Spleen (tissue), 11 donors: ENCODE results near the gene YTHDF2. TPM values are rescaled to one million over a fixed set of nuclear protein-coding genes. Genes with fewer than 3 reads are reported as not detected.

Experiments
- DNase-seq: peaks from one replicate; pipeline ENCODE4 v3.0.0-alpha.2; 2020
- H3K27ac ChIP-seq, 8 donors: fragments of 200-600 bp; sonication (generic) in 7 of 8; 1 replicate in 4 of 8; 2 replicates in 4 of 8; pipeline versions ENCODE4 v1.5.0 to v1.8.0; 2016 to 2021; ENCODE audit warnings: inconsistent platforms in 4 of 8, mild to moderate bottlenecking in 4 of 8, moderate library complexity in 1 of 8
- H3K27me3 ChIP-seq, 7 donors: fragments of 200-600 bp; sonication (generic) in 6 of 7; replicated peaks in 1 of 7; 1 replicate in 4 of 7; 2 replicates in 3 of 7; pipeline versions ENCODE4 v1.5.0 to v1.8.0; 2016 to 2021; ENCODE audit warnings: inconsistent platforms in 3 of 7, mild to moderate bottlenecking in 1 of 7
- H3K36me3 ChIP-seq, 6 donors: fragments of 200-600 bp; sonication (generic) in 5 of 6; 1 replicate in 4 of 6; 2 replicates in 2 of 6; pipeline versions ENCODE4 v1.5.0 to v1.8.0; 2016 to 2021; ENCODE audit warnings: inconsistent platforms in 2 of 6
- H3K4me1 ChIP-seq, 6 donors: fragments of 200-600 bp; sonication (generic) in 5 of 6; 1 replicate in 3 of 6; 2 replicates in 3 of 6; pipeline versions ENCODE4 v1.5.0 to v1.8.0; 2016 to 2021; ENCODE audit warnings: inconsistent platforms in 3 of 6
- H3K4me3 ChIP-seq, 8 donors: fragments of 200-600 bp; sonication (generic) in 7 of 8; 1 replicate in 4 of 8; 2 replicates in 4 of 8; pipeline versions ENCODE4 v1.5.0 to v1.8.0; 2016 to 2021; ENCODE audit warnings: inconsistent platforms in 4 of 8, mild to moderate bottlenecking in 4 of 8, moderate library complexity in 2 of 8
- H3K9me3 ChIP-seq, 8 donors: fragments of 200-600 bp; sonication (generic) in 7 of 8; 1 replicate in 4 of 8; 2 replicates in 4 of 8; pipeline versions ENCODE4 v1.5.0 to v1.8.0; 2016 to 2021; ENCODE audit warnings: inconsistent platforms in 4 of 8
- CTCF ChIP-seq, 11 experiments: fragments of 200-600 bp in 7 of 11; fragments of 450-650 bp in 4 of 11; sonication (generic) in 4 of 11; IDR thresholded peaks in 8 of 11; conservative IDR thresholded peaks in 3 of 11; 1 replicate in 7 of 11; 2 replicates in 4 of 11; pipeline versions ENCODE4 v1.4.0 to v1.8.0; 2016 to 2021; ENCODE audit warnings: antibody characterized with exemption in 11 of 11, inconsistent platforms in 4 of 11, mild to moderate bottlenecking in 1 of 11
- POLR2A ChIP-seq, 3 donors: fragments of 450-650 bp; IDR thresholded peaks; one replicate each; pipeline ENCODE4 v1.5.1; 2017; ENCODE audit warnings: antibody characterized with exemption in 3 of 3, mild to moderate bottlenecking in 1 of 3
- POLR2AphosphoS5 ChIP-seq, 3 donors: sonication (generic); formaldehyde crosslinking; IDR thresholded peaks; one replicate each; pipeline ENCODE4 v1.5.1; 2017; ENCODE audit warnings: antibody characterized with exemption in 3 of 3
- WGBS, 5 donors: extraction: QIAGEN DNeasy Blood & Tissue Kit in 3 of 5; methylation state at CpG; one replicate each; pipeline versions ENCODE4 v1.1.5 to v1.1.7; 2013 to 2018; 5-methylcytosine and 5-hydroxymethylcytosine counted together
- intact Hi-C: fragments of 100-400 bp; cut with DNase I; formaldehyde crosslinking; loops from one replicate; pipeline ENCODE4 v1.15.0; 2023; ENCODE audit warnings: low total_unique reads
- polyA plus RNA-seq, 3 donors: library from polyadenylated mRNA; stranded (reverse); fragments of 200-250 nt; gene quantifications; one replicate each; pipeline ENCODE4 v1.2.1, GENCODE V29; 2013
- total RNA-seq, 7 donors: library from RNA; depleted of rRNA in 3 of 7; stranded (reverse); fragments of >200 nt in 3 of 7; fragmentation: NEBNext Ultra II Directional in 4 of 7; extraction: Animal tissue kit (Norgen Biotek cat#: 25700) in 4 of 7; gene quantifications; one replicate each; pipeline versions ENCODE4 v1.1.0 to v1.2.1, GENCODE V29; 2016 to 2021
- donor health status: healthy with polysubstance abuse.
- donor health status: DM: no; HTN: no; CAD: no; lungs with moderate emphysema.
- donor health status: DM: no; HTN: no; CAD: no.
- donor health status: Bipolar disorder and iron deficiency.
- donor health status: healthy.
- donor health status: DM: no; HTN: no; CAD: no.
- donor health status: DM: yes; HTN: yes; CAD: no.

The YTHDF2 gene
- total and polyA plus RNA-seq, 10 donors: 31.4 to 67.5 (median 57.0) TPM

- 56 to 86% (median 76%) methylated on average over 6 of the region's 6 CpGs for WGBS, 5 donors
- Histone ChIP-seq H3K27ac (peak overlapping the region in 5 of 8 donors; percentile 8 to 73 (median 57)), H3K27me3 (no peaks in the 10 kb centered on the region), H3K9me3 (no peaks in the 10 kb centered on the region), H3K4me3 (no peak overlapping the region), H3K36me3 (no peaks in the 10 kb centered on the region), H3K4me1 (peaks cover 0 to 26% (median 11%) of the 10 kb centered on the region in 6 donors)
- intact Hi-C loops: no loop called here
- no peak for DNase-seq
- no peak for TF ChIP-seq POLR2A (IDR thresholded peaks at IDR 0.05)
- no peak for TF ChIP-seq POLR2AphosphoS5 (IDR thresholded peaks at IDR 0.05)
- no peak for TF ChIP-seq CTCF (IDR thresholded peaks at IDR 0.05 in 8 of 11, conservative IDR thresholded peaks at IDR 0.05 in 3 of 11)
Measured at GRCh38 chr1:28779751-28780408, 43.1 kb downstream of the YTHDF2 start.

- DNase-seq: no peak
- H3K9me3 ChIP-seq: no peaks in the 10 kb centered on the region
- no peak for TF ChIP-seq POLR2A (IDR thresholded peaks at IDR 0.05)
- TF ChIP-seq CTCF (IDR thresholded peaks at IDR 0.05 in 8 of 11, conservative IDR thresholded peaks at IDR 0.05 in 3 of 11): no peak
- TF ChIP-seq POLR2AphosphoS5 (IDR thresholded peaks at IDR 0.05): no peak
- H3K4me3 ChIP-seq: no peak overlapping the region
- H3K4me1 ChIP-seq: peaks cover 0 to 26% (median 9%) of the 10 kb centered on the region in 6 donors
- H3K36me3 ChIP-seq: no peaks in the 10 kb centered on the region
- H3K27ac ChIP-seq: no peak overlapping the region
- intact Hi-C loops: no loop called here
- no peaks in the 10 kb centered on the region for H3K27me3 ChIP-seq
- WGBS, 5 donors: 71 to 86% (median 80%) methylated on average over 11 of the region's 11 CpGs
Measured at GRCh38 chr1:28781305-28781704, 44.6 kb downstream of the YTHDF2 start.

GRCh38 chr1:28782011-28782410, 45.3 kb downstream of the YTHDF2 start:
- Histone ChIP-seq H3K36me3 (no peaks in the 10 kb centered on the region), H3K9me3 (no peaks in the 10 kb centered on the region), H3K4me3 (no peak overlapping the region), H3K27me3 (no peaks in the 10 kb centered on the region), H3K27ac (no peak overlapping the region), H3K4me1 (peaks cover 0 to 26% (median 9%) of the 10 kb centered on the region in 6 donors)
- TF ChIP-seq POLR2AphosphoS5 (IDR thresholded peaks at IDR 0.05) (no peak), POLR2A (IDR thresholded peaks at IDR 0.05) (no peak), CTCF (IDR thresholded peaks at IDR 0.05 in 8 of 11, conservative IDR thresholded peaks at IDR 0.05 in 3 of 11) (no peak)
- intact Hi-C loops: no loop called here
- 73 to 92% (median 85%) methylated on average over 3 of the region's 3 CpGs for WGBS, 5 donors
- DNase-seq: no peak

GRCh38 chr1:28783363-28783762, 46.6 kb downstream of the YTHDF2 start:
- H3K9me3 ChIP-seq: no peaks in the 10 kb centered on the region
- H3K27me3 ChIP-seq: no peaks in the 10 kb centered on the region
- TF ChIP-seq POLR2AphosphoS5 (IDR thresholded peaks at IDR 0.05) (no peak), POLR2A (IDR thresholded peaks at IDR 0.05) (no peak), CTCF (IDR thresholded peaks at IDR 0.05 in 8 of 11, conservative IDR thresholded peaks at IDR 0.05 in 3 of 11) (no peak)
- peaks cover 0 to 26% (median 9%) of the 10 kb centered on the region in 6 donors for H3K4me1 ChIP-seq
- no peaks in the 10 kb centered on the region for H3K36me3 ChIP-seq
- no peak overlapping the region for H3K4me3 ChIP-seq
- intact Hi-C loops: no loop called here
- H3K27ac ChIP-seq: no peak overlapping the region
- 74 to 93% (median 79%) methylated on average over 2 of the region's 2 CpGs for WGBS, 5 donors
- DNase-seq: no peak
